Measurements from ENCODE around the gene BCAS1.
"Not testable (repeated sequence)": the region's sequence is repeated elsewhere in the genome, so short reads cannot be mapped to it uniquely, and the experiment has no call there.

The BCAS1 gene

DNA sequence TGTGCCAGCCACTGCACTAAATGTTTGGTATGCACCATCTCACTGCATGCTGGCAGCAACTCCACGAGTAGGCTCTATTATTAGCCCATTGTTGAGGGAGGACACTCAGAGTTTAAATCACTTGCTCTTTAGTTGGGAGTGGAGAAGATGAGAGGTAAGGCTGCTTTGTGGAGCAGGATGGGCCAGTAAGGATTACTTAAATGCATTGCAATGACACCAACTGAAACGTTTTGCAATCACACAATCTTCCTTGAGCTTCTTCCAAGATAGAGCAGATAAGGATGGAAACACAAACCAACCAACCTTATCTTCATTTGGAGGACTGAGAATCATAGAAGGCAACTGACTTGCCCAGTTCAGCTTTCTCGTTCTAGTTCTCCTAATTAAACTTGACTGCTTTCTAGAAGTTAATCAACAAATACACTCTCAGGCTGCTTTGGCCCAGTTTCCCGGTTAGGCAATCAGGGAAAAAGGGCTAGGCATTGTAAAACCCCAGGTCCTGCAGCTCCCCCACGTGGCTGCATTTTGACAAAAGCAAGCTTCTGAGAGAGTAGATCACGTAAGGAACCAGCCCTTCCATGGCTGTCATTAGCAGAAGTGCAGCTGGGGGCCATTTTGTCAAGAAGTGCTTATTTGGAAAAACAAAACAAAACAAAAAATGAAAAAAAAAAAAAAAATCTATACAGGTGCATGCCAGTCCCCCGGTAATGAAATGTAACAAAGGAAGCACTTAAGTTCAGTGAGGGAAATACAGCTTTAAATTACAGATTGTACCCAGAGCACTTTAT is 130.6 kb downstream of the BCAS1 start:
- DNase-seq: peak; percentile 89

DNA sequence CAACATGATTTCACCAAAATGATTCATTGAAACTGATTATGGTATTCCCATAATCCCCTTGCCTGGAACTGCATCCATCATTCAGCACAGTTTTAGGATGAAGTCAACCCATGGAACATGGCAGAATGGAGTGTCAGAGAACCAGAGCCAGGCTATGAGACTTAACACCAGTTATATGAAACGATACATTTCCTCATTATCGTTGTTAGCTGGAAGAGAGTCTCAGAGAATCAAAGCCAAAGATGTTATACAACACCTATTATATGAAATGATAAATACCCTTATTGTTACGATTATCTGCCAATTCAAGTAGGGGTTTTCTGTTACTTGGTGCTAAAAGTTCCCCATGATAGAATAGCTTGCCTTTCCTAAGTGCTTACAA is 131.2 kb downstream of the BCAS1 start:
- DNase-seq: no peak

DNA sequence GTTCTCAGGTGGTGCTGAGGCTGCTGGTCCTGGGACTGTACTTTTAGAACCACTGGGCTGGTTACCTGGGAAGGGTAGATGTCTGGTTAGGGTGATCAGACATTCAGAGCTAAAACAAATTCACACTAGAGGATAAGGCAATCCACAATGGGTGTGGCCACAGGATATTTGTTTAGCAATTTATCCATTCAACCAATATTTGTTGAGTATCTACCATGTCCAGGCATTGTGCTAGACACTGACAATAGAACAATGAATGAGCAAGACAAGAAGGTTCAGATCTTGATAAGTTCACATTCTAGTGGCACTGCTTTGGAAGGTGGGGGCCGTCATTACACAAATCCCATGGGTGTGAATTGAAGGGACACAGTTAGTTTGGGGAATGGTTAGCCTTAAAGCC is 131.7 kb downstream of the BCAS1 start:
- DNase-seq: no peak

DNA sequence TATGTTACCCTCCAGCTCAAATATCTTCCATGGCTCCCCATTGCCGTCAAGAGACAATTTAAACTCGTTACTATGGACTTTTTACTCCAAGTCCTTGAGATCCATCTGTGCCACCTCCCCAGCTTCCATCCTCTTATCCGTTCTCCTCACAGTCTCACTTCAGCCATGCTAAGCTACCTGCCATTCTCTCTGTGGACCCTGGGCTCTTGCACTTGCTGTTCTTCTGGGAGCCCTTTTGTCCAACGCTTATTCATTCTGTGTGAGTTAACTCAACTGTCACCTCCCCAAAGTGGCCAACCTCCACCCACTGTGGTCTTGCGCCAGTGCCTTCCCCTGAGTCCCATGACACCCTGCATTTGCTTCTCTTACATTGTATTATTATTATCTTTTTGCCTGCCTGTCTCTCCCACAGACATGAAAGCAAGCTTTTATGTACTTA is 132.4 kb downstream of the BCAS1 start:
- DNase-seq: no peak

DNA sequence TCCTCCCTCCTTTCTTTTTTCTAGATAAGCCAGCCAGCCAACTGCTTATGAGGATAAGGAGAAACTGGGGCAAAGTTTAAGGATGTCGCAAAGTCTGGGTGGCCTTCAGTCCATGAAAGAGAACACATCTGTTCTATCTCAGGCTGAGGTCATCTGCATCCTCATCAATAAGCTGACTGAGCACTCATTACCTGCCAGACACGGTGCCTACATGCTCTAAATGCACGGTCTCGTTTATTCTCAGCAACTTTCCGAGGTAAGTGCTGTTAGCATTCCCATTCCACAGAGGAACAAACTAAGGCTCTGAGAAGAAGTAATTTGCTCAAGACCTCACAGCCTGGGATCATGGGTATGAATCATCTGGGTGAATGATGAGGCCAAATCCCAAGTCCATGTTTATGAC is 133.1 kb downstream of the BCAS1 start:
- no peak for DNase-seq

DNA sequence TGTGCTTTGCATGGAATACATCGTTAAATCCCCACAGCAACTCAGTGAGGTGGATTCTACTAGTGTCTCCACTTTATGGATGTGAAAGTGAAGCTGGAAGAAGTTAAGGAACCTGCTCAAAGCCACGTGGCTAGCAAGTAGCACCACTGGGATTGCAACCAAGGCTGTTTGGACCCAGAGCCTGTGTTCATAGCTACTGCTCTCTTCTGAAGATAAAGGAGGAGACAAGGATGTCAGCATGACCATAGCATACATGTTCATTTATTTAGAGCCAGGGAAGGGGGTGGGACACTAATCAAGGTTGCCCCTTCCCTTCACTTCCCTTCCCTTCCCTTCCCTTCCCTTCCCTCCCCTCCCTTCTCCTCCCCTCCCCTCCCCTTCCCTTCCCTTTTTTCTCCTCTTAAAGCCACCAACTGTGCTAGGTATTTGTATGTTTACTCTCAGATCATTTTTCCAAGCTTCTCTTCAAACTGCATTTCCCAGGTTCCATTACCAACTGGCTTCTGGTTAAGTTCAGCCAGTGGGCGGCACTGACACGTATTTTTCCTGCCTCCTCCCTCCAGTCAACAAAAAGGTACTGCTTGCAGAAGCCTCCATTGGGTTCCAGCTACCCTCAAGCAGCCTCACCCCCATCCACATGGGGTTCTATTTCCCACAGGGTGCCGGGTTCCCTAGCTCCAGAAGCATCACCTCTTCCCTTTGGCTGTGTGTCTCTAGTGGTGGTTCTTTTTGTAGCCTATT is 134.9 kb downstream of the BCAS1 start:
- no peak for DNase-seq

DNA sequence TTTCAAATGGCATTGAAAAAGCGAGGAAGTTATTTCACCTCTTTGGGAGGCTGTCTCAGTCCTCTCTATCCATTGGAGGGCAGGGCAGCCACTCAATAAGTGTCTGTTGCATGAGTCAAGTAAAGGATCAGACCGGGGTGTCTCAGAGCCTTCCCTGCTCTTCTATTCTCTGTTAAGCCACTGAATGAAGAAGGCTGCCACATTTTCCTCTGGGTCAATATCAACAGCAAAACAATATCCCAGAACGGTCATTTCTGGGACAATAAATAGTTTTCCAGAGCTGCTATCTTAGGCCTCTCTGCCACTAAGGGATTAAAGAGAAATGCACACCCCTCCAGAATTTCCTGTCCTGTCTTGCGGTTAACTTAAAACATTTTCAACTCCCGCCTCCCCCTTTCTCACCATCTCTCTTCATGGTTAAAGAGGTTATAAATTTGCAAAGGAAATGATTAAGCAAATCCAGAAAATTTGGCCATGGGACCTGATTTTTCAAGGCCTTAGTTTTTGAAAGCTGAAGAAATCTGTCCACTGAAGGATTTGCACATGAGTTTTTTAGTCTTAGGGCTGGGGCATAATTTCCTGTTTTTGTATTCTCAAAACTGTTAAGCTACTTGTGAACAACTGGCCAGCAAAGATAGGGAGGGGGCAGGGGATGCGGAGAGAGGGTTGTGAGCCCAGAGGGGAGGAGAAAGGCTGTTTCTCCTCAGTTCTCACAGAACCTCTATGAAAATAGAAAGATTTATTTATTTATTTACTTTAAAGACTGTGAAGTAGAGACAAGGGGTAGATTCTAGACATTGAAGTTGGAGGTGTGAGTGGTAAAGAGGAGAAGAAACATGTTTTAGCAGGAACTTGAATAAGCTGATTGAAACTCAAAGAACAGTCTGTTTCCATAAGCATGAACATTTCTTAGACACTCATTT is 135.7 kb downstream of the BCAS1 start:
- DNase-seq: no peak

DNA sequence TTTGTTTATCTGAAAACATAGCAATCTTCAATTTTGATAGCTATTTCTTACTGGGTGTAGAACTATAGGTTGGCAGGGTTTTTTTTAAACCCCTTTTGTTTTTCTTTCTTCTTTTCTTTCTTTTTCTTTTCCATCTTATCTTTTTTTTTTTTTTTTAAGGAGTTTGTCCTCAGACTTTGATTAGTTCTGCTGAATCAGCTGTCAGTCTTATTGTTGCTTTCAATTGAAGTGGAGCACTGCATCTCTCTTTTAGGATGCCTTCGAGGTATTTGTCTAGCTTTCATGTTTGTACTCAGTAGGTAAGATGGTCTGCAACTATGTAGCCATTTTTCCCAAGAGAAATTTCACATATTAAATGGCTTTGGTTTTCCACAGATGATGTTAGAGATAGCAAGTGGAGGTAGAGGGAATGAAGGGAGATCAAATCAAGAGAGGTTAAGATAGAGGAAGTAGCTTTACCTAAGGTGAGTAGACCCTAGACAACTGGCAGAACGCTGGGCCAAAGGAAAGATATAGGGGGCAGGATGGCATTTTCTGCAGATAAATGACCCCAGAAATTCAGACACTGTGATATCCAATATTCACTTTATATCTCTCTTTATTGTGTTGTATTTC is 137.1 kb downstream of the BCAS1 start:
- no peak for DNase-seq

DNA sequence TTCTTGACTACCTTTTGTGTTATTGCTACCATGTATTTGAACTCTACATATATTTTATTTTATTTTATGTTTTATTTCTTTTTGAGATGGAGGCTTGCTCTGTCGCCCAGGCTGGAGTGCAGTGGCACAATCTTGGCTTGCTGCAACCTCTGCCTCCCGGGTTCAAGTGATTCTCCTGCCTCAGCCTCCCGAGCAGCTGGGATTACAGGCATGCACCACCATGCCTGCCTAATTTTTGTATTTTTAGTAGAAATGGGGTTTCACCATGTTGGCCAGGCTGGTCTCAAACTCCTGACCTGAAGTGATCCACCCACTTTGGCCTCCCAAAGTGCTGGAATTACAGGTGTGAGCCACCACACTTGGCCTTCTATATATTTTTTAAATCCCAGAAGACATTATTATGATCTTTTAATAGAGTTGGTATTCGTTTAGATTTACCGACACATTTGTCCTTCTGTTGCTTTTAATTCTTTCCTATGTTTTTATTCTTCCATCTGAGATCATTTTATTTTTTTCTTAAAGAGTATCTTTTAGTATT is 137.7 kb downstream of the BCAS1 start:
- not testable (repeated sequence) for DNase-seq

DNA sequence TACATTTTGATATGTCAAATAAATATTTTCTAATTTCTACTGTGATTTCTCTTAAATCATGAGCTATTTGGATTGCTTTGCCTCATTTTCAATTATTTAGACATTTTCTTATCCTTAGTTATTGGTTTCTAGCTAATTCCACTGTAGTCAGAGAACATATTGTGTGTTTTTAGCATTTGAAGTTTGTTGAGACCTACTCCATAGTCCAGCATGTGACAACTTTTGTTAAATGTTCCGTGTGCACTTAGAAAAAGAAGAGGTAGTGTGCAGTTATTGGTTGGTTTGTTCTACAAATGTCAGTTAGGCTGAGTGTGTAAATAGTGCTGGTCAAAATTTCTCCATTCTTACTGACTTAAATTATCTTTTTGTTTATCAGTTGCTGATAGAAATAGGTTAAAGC is 138.8 kb downstream of the BCAS1 start:
- no peak for DNase-seq

DNA sequence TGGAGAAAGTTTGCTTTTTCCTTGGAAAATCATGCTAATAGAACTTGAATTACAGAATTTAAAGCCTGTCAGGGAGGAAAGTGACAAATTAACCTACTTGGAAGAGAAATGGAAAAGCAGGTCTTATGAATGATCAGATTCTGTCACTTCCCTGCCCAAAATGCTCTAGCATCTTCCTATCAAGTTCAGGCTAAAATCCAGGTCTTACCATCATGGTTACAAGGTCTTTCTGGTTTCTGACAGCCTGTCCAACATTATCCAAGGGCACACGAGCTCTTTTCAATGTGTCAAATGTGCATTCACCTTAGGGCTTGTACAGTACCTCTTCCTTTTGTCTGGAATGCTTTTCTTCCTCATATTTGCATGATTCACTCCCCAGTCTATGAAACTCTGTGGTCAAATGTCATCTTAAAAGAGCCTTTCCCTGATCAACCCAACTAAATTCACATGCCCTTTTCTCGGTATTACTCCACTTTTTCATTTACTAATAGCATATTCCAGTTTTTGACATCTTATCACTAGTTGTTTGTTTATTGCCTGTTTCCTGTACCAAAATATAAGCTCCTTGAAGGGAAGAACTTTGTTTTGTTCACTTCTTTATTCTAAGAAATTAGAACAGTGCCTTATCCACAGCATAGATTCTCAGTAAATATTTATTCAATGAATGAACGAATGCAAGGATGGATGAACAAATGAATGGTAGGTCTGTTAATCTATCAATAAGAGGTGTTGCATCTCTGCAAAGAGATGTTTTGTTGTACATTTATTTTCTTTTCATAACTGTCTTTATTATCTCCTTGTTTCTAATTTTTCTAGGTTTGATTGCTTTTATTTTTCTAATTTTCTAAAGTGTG is 139.5 kb downstream of the BCAS1 start:
- no peak for DNase-seq

DNA sequence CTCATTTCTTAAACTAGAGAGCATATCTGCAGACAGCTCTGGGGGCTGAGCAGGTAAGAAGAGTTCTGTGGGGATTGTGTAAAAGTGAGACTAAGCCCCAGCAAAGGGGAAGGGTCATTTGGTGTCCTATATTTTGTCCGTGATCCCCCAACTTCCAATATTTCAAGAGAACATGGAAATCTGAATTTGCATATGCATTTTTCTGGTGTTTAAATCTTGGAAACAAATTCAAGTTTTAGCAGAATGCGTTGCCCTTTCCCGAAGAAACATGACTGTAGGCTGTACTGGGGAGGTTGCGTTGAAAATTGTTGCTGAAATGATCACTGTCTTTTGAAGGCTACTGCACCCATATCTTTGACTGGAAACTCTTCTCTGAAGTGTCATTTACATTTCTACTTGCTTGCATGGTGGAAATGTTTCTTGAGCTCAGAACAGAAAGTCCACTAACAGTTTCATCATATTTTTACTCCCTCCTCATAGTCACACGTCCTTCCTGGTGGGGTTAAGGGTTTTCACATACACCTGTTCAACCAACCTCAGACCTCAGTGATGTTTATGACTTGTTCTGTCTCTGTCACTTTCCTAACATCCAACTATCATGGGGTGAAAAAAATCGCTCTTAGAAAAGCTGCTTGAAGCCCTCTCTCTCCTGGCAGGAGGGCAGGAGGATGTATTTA is 140.3 kb downstream of the BCAS1 start:
- DNase-seq: no peak

DNA sequence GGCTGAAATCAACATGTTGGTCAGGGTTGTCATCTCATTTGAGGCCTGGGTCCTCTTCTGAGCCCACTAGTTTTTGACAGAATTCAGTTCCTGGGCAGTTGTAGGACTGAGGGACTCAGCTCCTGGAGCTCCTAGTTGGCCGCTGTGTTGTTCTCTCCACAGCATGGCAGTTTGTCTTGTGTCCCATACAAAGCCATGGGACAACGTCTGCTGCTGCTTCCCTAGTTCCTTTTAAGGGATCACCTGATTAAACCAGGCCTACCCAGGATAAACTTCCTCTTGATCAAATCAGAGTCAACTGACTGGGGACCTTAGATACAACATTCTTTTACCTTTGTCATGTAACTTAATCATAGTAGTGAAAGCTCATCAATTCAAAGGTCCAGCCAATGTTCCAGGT is 141.0 kb downstream of the BCAS1 start:
- DNase-seq: no peak

DNA sequence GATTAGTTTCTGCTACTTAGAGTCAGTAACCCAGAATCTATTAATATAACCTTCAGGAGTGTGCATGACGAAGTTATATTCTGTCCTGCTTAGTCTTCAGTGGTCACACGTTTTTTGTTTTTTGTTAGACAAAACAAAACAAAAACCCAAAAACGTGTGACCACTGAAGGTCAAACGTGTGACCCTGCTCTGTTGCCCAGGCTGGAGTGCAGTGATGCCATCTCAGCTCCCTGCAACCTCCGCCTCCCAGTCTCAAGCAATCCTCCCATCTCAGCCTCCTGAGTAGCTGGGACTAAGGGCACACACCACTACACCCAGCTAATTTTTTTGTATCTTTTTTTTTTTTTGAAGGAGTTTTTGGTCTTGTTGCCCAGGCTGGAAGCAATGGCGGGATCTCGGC is 142.4 kb downstream of the BCAS1 start:
- no peak for DNase-seq

DNA sequence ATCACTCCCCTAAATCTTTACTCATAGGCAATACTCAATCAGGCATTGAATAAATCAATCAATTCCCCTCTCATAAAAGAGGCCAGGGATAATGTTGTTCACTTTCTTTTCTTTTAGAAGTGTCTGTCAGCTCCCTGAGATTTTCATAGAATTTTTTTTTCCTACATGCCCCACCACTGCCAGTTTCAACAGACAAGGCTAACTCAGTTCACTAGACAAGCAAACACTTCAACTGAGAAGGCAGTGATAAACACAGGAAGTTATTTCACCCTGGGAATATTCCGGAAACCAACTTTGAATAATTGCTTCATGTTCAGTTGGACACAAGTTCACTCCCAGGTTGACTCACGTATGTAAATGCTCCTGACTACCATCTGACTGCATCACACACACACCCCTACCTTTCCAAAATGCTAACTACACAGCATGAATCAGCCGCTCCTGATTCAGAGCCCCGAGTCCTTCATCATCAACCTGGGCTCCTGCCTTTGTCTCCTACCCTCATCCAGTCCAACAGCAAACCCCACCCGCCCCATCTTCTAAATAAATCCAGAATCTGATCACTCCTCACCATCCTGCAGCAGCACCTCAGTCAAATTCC is 143.9 kb downstream of the BCAS1 start:
- no peak for DNase-seq

DNA sequence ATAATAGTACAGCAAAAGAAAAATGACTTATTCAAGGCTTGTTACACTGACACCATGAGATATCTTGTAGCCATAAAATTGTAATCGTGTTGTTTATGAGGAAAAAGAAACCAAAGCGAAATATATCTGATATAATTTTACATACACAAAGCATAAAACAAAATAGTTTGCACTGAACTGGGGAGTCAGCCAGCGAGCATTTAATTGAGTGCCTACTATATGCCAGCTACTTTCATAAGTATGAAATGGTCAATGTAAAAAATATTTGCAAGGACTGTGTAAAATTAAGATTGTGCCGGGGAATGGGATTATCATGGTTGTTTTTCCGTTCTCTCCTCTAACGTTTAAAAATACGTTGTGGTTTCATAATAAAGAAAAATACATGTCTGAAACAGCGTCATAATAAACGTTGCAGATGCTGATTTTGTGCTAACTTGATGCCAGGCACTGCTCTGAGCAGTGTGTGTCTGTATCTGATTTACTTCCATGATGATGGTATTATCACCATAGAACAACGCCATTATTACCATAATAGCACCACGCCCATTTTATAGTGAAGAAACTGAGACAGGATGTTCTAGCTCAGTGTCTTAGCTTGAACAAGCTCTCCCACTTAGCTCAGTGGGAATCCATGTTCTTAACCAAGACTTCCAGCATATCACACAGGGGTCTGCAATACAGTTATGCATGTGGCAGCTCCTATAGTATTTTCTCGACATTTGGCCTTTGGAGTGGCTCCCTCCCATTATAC is 144.6 kb downstream of the BCAS1 start:
- no peak for DNase-seq

DNA sequence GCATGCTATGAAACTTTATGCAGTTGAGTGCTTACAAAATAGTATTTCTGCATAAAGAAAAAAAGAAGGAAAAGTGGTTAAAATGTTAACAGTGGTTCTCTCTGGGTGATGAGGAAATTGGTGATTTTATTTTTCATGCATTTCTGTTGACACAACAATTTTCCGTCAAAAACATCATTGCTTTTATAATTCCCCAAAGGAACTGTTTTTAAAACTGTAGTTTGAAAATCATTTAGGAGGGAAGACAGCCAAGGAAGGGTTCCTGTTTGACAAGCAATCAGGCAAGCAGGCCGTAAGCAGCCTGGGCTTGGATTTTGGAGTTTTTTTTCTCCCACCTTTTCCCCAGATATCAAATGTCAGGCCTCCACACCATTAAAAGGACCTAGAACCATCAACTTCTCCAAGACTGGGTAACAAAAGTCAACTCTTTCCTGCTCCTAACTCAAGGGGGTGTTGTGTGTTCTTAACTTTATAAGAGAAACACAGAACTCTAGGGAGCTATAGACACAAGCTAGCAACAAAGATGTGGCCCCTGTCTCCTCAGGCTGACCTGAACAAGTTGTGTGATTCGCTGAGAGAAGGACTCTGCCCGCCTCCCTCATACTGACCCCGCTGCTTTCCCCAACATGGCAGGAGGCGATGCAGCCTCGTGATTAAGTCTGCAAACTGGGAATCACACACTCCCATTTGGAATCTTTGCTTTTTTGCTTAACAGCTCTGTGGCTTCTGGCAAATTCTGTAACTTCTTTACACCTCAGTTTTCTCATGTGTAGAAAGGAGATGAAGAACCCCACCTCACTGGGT is 146.6 kb downstream of the BCAS1 start:
- DNase-seq: no peak

DNA sequence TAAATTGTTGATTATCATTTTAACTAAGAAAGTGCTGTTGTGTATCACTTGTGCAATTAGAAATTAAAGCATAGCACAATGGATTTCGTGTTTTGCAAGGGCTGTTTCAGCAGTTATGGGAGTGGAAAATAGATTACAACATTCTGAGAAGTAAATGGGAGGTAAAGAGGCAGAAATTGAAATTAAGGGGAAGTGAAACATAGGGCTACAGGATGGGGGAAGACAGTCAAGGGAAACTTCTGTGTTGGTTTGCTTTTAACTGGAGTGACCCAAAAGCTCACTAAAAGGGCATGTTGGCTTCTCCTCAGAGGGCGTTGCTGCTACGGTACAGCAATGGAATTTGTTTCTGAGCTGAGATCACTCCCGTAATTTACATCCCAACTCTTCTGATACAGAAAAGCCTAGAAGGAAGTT is 147.5 kb downstream of the BCAS1 start:
- DNase-seq: no peak

DNA sequence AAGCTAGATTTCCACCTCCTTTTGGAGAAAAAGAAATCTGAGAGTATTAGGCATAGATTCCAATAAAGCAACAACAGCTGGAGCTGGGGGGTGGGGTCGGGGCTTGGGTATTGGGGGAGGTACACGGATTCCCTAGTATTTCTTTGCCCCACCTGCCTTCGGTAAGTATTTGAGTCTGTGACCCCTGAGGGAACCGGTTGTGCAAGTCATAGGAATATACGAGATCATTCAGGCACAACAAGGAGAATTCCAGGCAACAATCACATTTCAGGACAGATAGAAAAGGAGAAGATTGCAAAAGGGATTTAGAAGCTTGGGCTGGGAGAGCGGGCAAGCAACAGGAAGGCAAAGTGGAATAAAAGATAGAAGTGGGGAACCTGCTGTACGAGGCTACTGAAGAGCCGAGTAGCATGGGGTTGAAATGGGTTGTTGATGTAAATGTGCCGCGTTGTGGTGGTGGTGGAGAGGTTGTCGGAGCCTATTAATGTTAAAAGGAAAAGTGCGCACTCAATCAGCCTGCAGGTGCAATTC is 148.9 kb downstream of the BCAS1 start:
- no peak for DNase-seq

All from NCI-H2171 (cell line).